Measurements from ENCODE around the gene DDC. TPM values are rescaled to one million over a fixed set of nuclear protein-coding genes. Genes with fewer than 3 reads are reported as not detected.

The DDC gene
- total and polyA plus RNA-seq, 9 donors: 0.24 to 3.3 (median 0.72) TPM

Small RNA genes within 50 kb of the gene (small RNA-seq; reads per million reads assigned to genes)
- not detected for gene RNU6-1091P

Other genes starting within 250 kb of the DDC start
- 10 to 100 TPM in 5 of 7 donors, 1 to 10 TPM in 2; 6.8 to 13.7 (median 11.5) TPM for gene FIGNL1, start 115.1 kb downstream of the DDC start, total RNA-seq
- gene FIGNL1, start 115.1 kb downstream of the DDC start, polyA plus RNA-seq: 1 to 10 TPM; 6.6 to 9.5 TPM
- 10 to 100 TPM; 17.5 to 93.3 (median 27.8) TPM for gene GRB10, start 217.5 kb upstream of the DDC start, total RNA-seq
- gene GRB10, start 217.5 kb upstream of the DDC start, polyA plus RNA-seq: 10 to 100 TPM in 1 of 2 donors, 1 to 10 TPM in 1; 10.0 to 27.8 TPM

Data from ovary (tissue), 9 donors.